HG02610 (cell line): Measurements from ENCODE around the gene ATG2B.

Experiments used
- ATAC-seq: cut with Tn5 transposase; IDR thresholded peaks from one replicate; pipeline ENCODE4 v1.9.1; 2021; ENCODE audit warnings: mild to moderate bottlenecking, moderate library complexity; ENCODE audit not compliant: unreplicated experiment

The ATG2B gene

DNA sequence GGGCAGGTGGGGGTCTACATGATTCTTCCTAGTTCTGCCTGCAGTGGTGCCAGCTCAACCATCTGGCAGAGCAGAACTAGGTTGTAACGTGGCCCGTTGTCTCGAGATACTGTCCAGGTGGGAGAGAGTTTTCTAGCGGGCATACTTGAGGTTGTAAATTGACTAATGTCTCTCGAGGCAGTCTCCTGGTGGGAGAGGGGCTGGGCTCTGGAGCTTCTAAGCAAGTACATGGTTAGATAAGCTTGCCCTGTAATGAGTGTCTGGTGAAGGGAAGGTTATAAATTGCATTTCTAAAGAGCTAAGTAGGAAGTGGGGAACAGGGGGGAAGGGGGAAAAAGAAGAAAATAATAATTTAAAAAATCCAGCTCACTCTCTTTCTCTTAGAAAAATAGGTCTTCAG is 89.0 kb downstream of the ATG2B start:
- ATAC-seq = no peak

DNA sequence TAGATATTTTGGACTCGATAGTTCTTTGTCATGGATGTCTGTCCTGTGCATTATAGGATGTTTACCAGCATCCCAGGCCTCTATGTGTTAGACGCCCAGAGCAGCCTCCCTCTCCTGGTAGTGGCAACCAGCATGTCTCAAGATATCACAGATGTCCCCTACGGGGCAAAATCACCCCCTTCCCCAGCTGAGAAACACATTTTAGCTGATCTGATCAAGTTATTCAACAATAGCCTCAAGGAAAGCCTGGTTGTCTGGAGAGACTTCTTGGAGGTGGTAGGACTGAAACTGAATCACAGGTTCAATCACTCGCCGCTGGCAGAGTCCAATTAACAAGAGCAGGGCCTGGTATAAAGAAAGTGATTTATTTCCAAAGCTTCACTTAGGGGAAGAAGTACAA is 89.5 kb downstream of the ATG2B start:
- ATAC-seq = no peak

DNA sequence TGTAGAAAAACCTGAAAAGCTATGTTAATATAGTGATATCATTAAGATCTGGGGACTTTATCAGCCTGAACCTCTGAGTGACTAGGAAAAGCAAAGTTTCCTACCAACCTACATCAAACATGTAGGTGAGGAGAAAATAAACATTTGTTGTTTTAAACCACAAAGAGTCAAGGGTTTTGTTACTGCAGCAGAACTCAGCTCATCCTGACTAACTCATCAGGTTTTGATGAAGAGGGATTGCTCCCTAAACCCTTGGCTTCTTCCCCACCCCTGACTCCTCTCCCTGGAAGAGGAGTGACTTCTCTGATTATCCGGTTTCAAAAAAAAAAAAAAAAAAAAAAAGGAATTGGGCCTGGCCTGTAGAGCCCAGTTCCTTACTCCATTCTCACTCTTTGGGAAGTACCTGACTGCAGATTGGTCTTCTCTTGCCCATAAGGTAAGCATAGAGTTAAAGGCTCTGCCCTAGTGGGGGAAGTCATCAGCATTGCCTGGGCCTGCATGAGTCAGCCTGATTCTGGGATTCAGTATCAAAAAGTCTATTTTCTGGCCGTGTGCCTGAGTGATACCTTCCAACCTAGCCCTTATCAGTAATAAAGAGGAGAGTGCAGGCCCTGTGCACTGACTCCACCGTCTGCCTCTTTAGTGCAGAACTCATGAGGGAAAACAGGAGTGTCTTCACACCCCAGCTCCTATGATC is 90.2 kb downstream of the ATG2B start:
- no peak for ATAC-seq

DNA sequence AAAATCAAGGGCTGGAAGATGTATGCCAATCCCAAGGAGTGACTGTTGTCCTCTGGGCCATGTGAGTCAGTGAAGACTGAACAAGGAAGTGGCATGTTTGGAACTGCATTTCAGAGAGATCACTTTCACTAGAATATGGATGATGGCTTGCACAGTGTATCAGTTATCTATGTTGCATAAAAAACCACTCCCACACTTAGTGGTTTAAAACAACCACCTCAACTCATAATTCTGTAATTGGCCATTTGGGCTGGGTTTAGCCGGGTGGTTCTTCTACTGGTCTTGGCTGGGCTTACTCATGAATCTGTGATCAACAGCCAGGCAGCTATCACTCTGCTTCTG is 91.7 kb downstream of the ATG2B start:
- no peak for ATAC-seq

GRCh38 chr14:96270565-96271420 is 92.3 kb downstream of the ATG2B start:
- ATAC-seq = no peak

DNA sequence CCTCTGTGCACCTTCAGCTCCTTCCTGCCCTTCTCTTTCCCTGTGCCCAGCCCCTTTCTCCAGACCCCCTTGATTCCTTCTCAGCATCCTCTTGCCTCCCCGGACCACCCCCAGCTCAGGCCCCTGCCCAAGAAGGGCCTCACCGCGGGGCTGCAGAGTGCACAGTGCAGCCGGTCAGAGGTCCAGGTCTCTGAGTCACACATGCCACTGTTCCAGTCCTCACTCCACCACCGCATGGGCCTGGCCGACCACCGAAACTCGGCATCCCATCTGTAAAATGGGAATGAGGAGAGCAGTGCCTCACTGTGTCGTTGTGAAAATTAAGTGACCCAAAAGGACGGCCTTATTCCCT is 93.8 kb downstream of the ATG2B start:
- no peak for ATAC-seq

DNA sequence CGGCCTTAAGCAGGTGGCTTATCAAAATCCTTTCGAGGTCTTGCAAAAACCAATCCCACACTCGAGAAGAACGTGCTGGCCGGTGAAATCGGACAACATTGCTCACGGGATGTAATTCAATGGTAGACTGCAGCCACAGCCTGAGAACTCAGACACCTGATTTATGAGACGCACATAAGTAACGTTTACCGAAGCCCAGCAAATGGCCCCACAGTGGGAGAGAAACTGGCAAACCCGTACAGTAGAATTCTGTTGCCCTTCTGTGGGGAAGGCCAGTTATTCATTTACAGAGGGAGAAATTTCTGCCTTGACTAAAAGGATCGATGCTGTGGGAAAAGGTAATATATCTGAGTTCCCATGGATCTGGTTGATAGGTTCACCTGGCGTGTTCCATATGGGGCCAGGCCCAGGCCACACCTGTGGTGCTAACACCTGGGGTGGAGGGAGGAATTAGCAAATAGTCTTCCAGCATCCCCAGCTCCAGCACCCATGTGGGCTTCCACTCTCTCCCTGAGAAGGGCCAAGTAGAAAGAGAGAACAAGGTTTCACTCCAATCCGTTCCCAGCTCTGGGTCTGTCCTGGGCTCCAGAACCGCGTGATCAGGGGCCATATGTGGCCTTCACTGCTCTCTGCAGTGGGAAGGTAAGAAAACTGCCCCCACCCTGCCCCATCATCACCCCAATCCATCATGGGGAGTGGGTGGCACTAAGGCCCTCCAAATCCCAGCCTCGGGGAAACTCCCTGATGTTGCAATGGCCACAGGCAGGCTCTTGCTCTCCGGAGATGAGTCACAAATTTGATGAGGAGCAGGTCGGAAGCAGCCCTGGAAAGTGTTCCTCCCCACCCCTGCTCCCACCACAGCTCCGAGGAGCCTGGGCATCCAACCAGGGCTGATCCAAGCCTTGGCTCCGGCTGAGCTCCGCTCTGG is 94.4 kb downstream of the ATG2B start:
- ATAC-seq = no peak

DNA sequence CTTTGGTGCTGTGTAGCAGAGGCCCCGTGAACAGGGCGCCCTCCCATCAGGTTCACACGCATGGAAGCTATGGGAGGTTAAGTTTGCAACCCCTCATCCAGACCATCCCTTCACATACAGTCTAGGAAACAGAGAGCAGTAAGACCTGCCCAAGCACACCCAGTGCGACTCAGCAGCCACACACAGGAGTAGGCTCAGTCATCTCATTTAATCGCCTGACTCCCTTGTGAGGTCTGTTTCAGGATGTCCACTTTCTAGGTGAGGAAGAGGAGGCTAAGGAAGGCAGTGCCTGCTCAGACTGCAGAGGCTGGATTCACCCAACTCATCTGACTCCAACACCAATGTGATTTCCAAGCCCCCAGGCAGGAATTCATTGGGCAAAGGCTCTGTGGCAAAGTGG is 95.2 kb downstream of the ATG2B start:
- no peak for ATAC-seq

DNA sequence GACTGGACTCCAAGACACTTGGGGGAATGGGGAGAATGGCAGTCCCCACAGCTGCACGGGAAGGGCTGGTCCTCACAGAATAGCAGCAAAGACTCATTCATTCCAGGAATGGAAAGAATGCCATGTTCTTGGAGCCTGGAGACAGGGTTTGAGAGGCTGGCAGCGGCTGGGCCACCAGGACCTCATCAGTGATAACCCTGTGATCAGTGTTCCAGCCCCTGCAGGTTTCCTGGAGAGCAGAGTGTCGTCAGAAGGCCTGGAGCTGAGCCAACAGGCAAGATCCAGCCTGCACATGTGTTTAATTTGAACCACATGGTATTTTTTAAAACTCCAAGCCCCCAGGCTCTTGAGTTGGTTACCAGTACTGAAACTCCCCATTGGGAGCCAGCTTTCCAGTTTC is 95.8 kb downstream of the ATG2B start:
- no peak for ATAC-seq

GRCh38 chr14:96265383-96266095 is 97.6 kb downstream of the ATG2B start:
- no peak for ATAC-seq

- ATAC-seq = no peak
These were observed 98.3 kb downstream of the ATG2B start for GRCh38 chr14:96264853-96265252.

GRCh38 chr14:96264200-96264553 is 99.0 kb downstream of the ATG2B start:
- no peak for ATAC-seq

- no peak for ATAC-seq
These were observed 99.6 kb downstream of the ATG2B start for GRCh38 chr14:96263347-96264199.

DNA sequence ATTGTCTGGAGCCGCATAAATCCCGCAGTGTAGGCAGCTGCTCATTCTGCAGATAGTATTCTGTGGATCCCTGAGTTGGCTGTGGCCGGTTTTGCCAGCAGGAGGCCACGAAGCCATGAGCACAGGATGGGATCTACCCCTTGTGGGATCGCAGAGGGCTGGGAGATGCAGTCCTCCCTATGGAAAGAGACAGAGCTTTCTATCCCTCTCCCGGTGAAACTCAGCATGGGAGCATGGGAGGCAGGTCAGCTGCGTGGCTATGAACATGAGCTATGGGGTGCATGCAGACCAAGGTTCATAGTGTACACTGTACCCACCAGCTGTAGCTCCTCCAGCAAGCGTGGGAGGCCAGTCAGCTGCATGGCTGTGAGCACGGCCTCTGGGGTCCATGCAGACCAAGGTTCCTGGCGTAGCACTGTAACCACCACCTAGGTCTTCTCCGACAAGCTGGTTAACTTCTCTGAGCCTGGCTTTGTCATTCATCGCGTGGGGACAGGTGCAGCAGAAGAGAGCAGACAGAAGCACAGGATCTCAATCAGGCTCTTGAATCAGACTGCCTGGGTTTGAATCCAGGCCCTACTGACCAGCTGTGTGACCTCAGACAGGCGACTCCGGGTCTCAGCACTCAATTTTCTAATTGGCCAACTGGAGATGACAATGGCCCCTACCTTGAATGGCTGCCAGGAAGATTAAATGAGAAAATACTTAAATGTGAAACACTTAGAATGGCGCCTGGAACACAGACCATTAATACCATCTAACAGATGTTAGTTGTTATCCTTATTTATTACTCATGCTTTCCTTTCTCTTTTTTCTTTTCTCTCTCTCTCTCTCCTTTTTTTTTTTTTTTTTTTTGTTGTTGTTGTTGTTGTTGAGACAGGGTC is 101.1 kb downstream of the ATG2B start:
- no peak for ATAC-seq

DNA sequence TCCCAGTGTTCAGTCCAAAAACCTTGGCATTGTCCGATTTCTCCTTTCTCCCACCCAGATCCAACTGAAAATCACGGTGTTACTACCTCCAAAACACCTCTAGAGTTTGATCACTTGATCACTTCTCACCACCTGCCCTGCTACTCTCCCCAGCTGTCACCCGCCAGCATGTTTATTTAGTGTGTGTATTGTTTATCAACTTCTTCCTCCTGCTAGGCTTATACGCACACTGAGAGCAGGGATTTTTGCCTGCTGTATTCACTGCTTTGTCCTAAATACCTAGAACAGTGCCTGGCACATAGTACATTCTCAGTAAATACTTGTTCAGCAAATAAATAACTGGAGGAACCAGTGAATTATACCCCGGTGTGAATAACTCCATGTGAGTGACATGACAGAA is 102.1 kb downstream of the ATG2B start:
- ATAC-seq = no peak

GRCh38 chr14:96260341-96260821 is 102.8 kb downstream of the ATG2B start:
- no peak for ATAC-seq

DNA sequence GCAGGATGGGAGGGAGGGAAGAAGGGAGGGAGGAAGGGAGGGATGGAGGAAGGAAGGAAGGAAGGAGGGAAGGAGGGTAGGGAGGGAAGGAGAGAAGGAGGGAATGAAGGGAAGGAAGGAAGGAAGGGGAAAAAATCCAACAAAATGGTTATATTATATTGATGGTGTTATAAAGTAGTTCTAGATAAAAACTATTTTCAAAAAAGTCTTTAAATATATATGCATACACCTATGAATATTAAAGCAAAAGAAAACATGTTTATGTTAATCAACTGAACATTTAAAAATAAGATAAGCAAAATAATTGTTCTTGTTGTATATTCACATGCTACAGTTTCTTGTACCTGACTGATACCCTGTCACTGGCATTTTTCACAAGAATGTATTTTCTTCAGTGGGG is 105.2 kb downstream of the ATG2B start:
- no peak for ATAC-seq

GRCh38 chr14:96257056-96257455 is 106.1 kb downstream of the ATG2B start:
- ATAC-seq = no peak

GRCh38 chr14:96256407-96256806 is 106.7 kb downstream of the ATG2B start:
- no peak for ATAC-seq
